IPS DF 4.7 (cell line): ENCODE results near the gene UBTD2.

Experiments used
- DNase-seq: peaks from one replicate; pipeline ENCODE4 v3.0.0-alpha.2; 2013; ENCODE audit warnings: low spot score; ENCODE audit errors: extremely low read depth

UBTD2 gene

GRCh38 chr5:172171118-172171517 is 112.4 kb downstream of the UBTD2 start:
- DNase-seq, result no peak

GRCh38 chr5:172170251-172170701 is 113.3 kb downstream of the UBTD2 start:
- no peak for DNase-seq

DNA sequence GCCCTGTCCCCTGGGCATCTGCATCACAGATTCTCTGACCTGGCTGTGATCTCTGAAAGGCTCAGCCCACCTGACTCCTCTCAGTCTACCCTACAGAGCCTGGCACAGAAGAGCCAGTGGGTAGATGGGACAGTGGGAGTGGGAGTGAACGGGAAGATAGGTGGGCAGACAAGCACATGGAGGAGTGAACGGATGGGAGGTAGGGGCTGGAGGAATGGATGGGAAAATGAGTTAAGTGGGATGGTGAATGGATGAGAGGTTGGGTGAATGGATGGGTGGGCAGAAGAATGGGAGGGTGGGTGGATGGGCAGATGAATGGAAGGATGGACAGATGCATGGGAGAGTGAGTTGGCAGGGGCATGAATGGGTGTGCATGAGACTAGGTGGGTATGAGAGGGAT is 114.3 kb downstream of the UBTD2 start:
- no peak for DNase-seq

- DNase-seq, result no peak
Observed at GRCh38 chr5:172168311-172168710, 115.3 kb downstream of the UBTD2 start.

GRCh38 chr5:172167895-172168294 is 115.7 kb downstream of the UBTD2 start:
- DNase-seq, result no peak

GRCh38 chr5:172166030-172166826 is 117.3 kb downstream of the UBTD2 start:
- no peak for DNase-seq

GRCh38 chr5:172165465-172165864 is 118.1 kb downstream of the UBTD2 start:
- no peak for DNase-seq

DNA sequence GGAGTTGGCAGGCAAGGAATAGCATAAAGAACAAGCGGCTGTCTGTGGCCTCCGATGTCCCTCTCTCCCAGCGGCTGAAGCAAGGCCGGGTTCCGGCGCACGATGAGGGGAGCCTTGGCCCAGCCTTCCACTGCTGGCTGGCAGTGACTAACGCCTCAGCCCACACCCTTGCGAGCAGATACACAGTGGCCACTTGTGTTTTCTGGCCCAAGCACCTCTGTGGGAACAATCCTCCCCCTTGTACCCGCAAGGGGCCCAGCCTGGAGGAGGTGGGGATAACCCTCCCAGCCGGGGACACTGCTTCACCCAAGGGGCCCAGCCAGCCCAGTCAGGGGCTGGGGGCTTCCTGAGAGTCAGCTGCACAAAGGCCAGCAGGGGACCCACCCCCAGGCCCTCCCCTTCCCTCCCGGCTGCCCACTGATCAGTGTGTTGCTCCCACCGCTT is 118.8 kb downstream of the UBTD2 start:
- DNase-seq, result no peak

DNA sequence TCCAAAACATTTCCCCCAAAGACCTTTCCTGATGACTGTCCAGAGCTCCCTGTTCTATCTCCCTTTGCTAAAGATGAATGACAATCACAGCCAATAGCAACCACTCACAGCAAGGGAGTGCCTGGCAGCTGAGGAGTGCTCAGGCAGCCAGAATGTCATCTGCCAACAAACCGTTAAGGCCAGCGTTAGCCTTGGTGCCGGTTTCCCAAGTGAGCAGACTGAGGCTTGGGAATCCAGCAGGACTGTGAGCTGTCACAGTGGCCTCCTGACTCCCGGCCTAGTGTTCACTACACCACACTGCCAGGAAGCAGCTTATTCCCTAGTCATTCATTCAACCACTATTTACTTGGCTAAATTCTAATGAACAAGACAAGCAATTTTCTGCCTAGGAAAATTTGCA is 120.2 kb downstream of the UBTD2 start:
- DNase-seq, result no peak

DNA sequence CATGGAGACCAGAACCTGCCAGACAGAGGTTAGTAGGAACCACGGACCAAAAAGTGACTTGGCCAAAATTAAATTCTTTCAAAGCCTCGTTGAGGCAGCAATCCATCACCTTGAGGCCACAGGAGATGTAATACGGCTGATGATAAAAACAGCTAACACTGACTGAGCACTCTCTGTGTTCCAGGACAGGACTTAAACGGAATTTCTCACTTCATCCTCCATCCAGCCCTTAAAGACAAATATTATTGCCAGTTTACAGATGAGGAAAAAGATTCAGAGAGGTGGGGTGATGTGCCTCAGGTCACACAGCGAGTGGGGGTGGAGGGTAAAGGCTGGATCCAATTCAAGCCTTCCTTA is 120.6 kb downstream of the UBTD2 start:
- no peak for DNase-seq

- DNase-seq, result no peak
Observed at GRCh38 chr5:172162323-172162986, 121.1 kb downstream of the UBTD2 start.

GRCh38 chr5:172160506-172160905 is 123.1 kb downstream of the UBTD2 start:
- no peak for DNase-seq
